ENCODE measurements around the gene PAFAH1B2. TPM values are rescaled to one million over a fixed set of nuclear protein-coding genes. Genes with fewer than 3 reads are reported as not detected.
"Not testable (repeated sequence)": the region's sequence is repeated elsewhere in the genome, so short reads cannot be mapped to it uniquely, and the experiment has no call there.

The PAFAH1B2 gene
- polyA plus RNA-seq, 1 donor from 2014 or later: 20.6 TPM

DNA sequence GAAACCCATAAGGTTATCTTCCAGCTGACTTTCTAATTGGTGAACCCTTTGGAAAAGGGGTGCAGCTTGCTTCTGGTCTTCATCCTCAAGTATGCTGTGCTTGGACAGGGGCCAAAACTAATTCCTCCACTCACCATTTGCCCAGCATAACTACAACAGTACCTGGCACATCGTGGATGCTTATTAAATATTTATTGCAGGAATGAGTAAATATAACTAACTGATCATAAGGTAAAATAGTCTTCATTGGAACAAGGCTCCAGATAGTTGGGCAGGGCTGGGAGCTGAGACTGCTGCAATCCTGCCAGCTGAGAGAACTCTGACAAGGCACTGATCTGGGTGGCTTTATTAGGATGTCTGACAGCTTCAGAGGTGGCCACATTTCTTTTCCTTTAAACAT is 32.1 kb downstream of the PAFAH1B2 start:
- H3K9me3 Mint-ChIP-seq: no peaks in the 10 kb centered on the region

DNA sequence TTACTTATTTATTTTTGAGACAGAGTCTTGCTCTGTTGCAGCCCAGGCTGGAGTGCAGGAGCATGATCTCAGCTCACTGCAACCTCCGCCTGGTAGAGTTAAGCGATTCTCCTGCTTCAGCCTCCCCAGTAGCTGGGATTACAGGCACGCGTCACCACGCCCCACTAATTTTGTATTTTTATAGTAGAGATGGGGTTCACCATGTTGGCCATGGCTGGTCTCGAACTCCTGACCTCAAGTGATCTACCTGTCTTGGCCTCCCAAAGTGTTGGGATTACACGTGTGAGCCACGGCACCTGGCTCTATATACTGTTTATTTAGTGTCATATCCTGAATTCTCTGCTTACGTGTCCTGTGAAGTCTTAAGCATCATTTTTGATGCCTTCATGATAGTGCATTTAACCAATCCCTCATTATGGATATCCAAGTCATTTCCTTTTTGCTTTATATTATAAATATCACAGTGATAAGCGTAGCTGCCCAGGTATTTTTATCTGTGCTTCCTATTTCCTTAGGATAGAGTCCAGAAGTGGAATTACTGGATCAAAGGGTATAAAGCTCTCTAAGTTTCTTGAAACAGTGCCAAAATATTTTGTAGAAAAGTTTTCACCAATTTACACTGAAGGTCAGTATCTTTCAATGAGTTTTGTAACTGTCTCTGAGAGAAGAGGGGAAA is 33.6 kb downstream of the PAFAH1B2 start:
- H3K9me3 Mint-ChIP-seq: no peaks in the 10 kb centered on the region
- H3K27ac Mint-ChIP-seq: peak overlapping the region; percentile 89 to 98 (median 96)
- H3K4me1 Mint-ChIP-seq: peaks cover 24 to 27% (median 25%) of the 10 kb centered on the region in 3 donors
- H3K36me3 Mint-ChIP-seq: no peaks in the 10 kb centered on the region
- H3K27me3 Mint-ChIP-seq: no peaks in the 10 kb centered on the region
- H3K4me3 Mint-ChIP-seq: peak overlapping the region; percentile 55 to 99 (median 96)

More for the DNA sequence above, 32.1 kb downstream of the PAFAH1B2 start:
- H3K36me3 Mint-ChIP-seq: no peaks in the 10 kb centered on the region
- H3K27ac Mint-ChIP-seq: peak overlapping the region in 1 of 3 donors; percentile 70
- H3K4me1 Mint-ChIP-seq: peaks cover 22 to 24% (median 23%) of the 10 kb centered on the region in 3 donors
- no peaks in the 10 kb centered on the region for H3K27me3 Mint-ChIP-seq
- peak overlapping the region in 2 of 4 donors; percentile 32 to 57 for H3K4me3 Mint-ChIP-seq

DNA sequence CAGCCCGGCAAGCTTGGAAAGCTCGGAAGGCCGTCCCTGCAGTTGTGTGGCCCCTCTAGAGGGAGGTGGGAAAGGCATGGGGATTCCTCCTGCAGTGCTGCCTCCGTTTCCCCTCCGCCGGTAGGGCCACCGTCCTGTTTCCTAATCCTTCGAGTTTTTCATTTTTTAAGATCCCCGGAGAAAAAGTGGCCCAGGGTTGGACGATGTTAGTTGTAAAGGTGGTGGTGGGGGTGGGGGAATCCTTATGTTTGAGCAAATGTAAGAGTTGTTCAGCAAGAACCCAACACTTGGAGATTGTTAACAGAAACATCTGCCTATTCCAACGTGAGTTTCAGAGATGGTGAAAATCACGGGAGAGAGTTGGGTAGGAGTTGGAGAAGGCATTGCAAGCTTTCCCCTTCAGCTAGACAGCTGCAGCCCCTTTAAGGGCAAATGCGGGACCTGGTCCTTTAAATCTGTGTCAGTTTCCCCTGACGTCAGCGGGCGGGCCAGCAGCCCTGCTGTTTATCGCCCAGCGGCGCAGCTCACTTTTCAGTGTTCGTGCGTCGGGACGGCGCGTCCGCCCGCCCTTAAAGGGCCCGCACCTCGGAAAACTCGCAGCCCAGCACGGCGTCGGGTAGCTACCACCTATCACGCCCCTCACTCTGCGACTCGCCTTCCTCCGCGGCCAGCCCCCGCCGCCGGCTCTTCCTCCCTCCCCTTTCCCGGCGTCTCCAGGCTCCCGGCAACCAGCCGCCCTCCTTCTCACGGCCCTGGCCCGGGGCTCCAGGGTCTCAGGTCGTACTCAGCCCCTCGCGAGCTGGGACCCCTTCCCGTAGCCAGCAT is 34.3 kb downstream of the PAFAH1B2 start, which contains the start of gene SIDT2:
Gene SIDT2 (plus strand): TSS at position 534 of the 825 bp plus-strand sequence. CDS start 521 bp downstream, outside the sequence.
- Mint-ChIP-seq H3K9me3 (no peaks in the 10 kb centered on the region), H3K36me3 (no peaks in the 10 kb centered on the region), H3K4me1 (peaks cover 24 to 27% (median 25%) of the 10 kb centered on the region in 3 donors)

DNA sequence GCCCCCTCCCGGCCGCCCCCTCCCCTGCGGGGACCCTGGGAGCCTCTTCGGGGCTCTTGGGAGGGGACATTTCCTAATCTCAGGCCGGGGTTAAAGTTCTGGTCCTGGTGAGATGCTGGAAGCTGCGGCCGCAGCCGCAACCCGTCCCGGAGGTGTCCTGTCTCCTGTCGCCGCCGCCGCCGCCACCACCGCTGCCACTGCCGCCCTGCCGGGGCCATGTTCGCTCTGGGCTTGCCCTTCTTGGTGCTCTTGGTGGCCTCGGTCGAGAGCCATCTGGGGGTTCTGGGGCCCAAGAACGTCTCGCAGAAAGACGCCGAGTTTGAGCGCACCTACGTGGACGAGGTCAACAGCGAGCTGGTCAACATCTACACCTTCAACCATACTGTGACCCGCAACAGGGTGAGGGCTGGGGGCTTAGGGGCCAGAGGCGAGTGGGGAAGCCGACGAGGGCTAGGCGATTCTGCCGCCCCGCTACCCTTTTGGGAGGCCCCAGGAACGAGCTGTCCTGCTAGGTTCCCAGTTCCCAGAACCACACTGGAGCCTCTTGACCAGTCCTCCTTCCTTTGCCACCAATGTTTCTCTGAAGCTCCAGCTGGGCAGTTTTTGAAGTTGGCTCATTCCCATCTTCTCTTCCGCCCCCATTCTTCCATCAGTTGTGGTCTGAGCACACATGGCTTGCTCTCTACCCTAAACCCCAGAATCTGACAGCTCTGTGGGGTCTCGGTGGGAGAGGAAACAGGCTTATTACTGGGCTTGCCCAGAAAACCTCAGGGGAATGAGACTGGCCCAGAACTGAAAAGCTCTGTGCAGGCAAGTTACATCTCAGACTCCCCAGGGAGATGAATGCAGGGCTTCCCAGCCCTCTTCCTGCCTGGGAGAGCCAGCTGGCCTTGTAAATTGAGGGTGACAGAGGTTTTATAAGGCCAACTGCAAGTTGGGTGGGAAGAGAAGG is 35.2 kb downstream of the PAFAH1B2 start:
- no peaks in the 10 kb centered on the region for H3K9me3 Mint-ChIP-seq
- H3K27ac Mint-ChIP-seq: peak overlapping the region; percentile 89 to 98 (median 94)
- H3K27me3 Mint-ChIP-seq: no peaks in the 10 kb centered on the region
- peaks cover 26 to 35% (median 27%) of the 10 kb centered on the region in 3 donors for H3K4me1 Mint-ChIP-seq
- peak overlapping the region; percentile 96 to 99 (median 98) for H3K4me3 Mint-ChIP-seq
- no peaks in the 10 kb centered on the region for H3K36me3 Mint-ChIP-seq

More for the DNA sequence above, 34.3 kb downstream of the PAFAH1B2 start, which contains the start of gene SIDT2:
- Mint-ChIP-seq H3K27me3 (no peaks in the 10 kb centered on the region), H3K27ac (peak within 1 kb of the TSS; percentile 89 to 98 (median 96)), H3K4me3 (peak within 1 kb of the TSS; percentile 96 to 99 (median 98))

DNA sequence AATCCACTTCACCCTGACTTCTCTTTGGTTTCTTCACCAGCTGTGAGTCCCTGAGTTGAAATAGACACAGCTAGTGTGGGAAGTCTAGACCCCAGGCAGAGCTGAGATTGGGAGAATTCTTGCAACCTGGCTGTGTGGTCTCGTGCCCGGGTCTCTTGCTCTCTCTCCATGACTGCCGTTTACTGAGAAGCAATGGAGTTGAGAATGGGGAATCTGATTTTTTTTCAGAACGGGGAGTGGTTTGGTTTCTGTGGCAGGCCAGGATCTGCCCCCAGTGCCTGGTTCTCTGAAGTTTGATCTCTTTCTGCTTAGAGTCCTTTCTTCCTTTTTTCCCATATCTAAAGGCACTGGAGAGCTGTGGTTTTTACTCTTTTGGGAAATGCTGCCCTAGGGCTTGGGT is 35.9 kb downstream of the PAFAH1B2 start:
- Mint-ChIP-seq H3K36me3 (no peaks in the 10 kb centered on the region), H3K9me3 (no peaks in the 10 kb centered on the region), H3K4me3 (peak overlapping the region; percentile 96 to 99 (median 98)), H3K4me1 (peaks cover 26 to 37% (median 27%) of the 10 kb centered on the region in 3 donors), H3K27me3 (no peaks in the 10 kb centered on the region), H3K27ac (peak overlapping the region; percentile 89 to 98 (median 94))

DNA sequence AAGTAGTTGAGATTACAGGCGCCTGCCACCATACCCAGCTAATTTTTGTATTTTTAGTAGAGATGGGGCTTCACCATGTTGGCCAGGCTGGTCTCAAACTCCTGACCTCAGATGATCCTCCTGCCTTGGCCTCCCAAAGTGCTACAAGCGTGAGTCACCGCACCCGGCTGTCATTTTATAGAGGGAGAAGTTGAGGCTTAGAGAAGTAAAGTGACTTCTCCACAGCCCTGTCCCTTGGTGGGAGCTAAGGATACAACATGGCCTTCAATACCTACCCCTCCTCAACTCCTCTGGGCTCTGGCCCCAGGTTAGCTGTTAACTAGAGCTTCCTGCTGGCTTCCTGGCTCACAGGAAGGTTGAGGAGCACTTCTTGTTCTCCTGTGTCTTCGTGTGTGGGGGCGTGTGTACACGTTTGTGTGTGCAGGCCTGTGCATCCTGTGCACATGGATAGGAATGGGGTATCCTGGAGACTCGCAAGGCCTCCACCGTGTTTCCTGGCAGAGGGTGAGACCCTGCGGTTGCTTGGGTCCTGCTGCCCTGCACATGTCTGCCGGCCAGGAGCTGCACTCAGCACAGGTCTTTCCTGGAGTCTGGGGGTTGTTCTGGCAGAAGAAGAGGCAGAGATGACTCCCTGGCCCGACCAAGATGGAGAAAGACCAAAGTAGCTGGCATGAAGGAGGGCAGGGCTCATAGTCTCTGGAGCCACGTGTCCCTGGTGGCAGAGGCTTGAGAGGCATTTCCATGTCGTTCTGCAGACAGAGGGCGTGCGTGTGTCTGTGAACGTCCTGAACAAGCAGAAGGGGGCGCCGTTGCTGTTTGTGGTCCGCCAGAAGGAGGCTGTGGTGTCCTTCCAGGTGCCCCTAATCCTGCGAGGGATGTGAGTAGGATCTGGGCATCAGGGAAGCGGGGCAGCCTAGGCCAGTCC is 36.8 kb downstream of the PAFAH1B2 start:
- no peaks in the 10 kb centered on the region for H3K9me3 Mint-ChIP-seq
- peaks cover 30 to 41% (median 31%) of the 10 kb centered on the region in 3 donors for H3K4me1 Mint-ChIP-seq
- peak overlapping the region; percentile 78 to 98 (median 89) for H3K27ac Mint-ChIP-seq
- H3K27me3 Mint-ChIP-seq: no peaks in the 10 kb centered on the region
- H3K36me3 Mint-ChIP-seq: no peaks in the 10 kb centered on the region
- H3K4me3 Mint-ChIP-seq: peak overlapping the region; percentile 96 to 99 (median 98)

DNA sequence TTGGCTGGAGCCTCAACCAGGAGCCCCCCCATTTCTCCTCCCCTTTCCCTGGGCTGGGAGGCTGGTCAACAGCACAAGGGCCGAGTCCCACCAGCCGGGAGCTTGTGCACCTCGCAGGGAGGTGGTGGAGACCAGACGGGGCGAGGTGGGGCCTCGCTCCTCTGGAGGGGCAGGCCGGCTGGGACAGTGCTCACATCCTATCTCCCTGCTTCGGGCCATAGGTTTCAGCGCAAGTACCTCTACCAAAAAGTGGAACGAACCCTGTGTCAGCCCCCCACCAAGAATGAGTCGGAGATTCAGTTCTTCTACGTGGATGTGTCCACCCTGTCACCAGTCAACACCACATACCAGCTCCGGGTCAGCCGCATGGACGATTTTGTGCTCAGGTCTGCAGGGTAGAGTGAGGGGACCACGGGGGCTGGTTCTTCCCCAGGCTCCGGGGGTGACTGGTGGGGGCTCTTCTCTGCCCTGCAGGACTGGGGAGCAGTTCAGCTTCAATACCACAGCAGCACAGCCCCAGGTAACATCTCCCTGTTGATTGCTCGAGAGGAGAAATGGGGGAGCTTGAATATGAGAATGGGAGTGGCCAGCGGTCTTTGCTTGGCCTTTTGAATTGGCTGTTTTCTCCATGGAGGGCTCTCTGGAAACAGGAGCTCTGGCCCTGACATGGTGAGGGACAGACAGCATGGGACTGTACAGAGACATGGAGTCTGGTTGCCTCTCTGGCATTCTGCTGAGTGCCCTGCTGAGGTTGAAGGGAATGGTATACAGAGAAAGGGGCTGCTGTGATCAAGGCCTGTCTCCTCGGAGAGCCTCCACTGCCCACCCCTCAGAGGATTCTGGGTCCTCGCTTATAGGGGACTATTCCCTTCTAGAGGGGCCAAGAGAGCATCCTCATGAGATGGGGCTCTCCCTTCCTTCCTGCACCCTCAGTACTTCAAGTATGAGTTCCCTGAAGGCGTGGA is 37.8 kb downstream of the PAFAH1B2 start:
- H3K4me1 Mint-ChIP-seq: peaks cover 37 to 43% (median 38%) of the 10 kb centered on the region in 3 donors
- H3K4me3 Mint-ChIP-seq: peak overlapping the region in 1 of 4 donors; percentile 96

DNA sequence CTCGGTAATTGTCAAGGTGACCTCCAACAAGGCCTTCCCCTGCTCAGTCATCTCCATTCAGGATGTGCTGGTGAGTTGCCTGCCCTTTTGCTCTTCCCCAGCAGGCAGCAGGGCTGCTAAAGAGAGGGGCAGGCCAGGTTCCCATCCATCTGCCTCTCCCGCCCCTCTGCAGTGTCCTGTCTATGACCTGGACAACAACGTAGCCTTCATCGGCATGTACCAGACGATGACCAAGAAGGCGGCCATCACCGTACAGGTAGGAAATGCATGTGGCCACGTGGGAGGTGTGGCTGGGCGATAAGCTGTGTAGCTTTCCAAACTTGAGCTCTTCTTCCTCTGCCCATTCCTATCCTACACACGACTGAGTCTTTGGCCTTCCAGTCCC is 38.5 kb downstream of the PAFAH1B2 start:
- H3K9me3 Mint-ChIP-seq: no peaks in the 10 kb centered on the region
- H3K36me3 Mint-ChIP-seq: peaks cover 6% of the 10 kb centered on the region
- H3K27me3 Mint-ChIP-seq: no peaks in the 10 kb centered on the region
- H3K4me1 Mint-ChIP-seq: peaks cover 42 to 49% (median 43%) of the 10 kb centered on the region in 3 donors
- peak overlapping the region; percentile 36 to 85 (median 60) for H3K27ac Mint-ChIP-seq
- H3K4me3 Mint-ChIP-seq: peak overlapping the region in 2 of 4 donors; percentile 67 to 80

More for the DNA sequence above, 37.8 kb downstream of the PAFAH1B2 start:
- no peaks in the 10 kb centered on the region for H3K27me3 Mint-ChIP-seq
- H3K9me3 Mint-ChIP-seq: no peaks in the 10 kb centered on the region
- H3K36me3 Mint-ChIP-seq: peaks cover 1% of the 10 kb centered on the region
- H3K27ac Mint-ChIP-seq: peak overlapping the region in 2 of 3 donors; percentile 89 to 98

DNA sequence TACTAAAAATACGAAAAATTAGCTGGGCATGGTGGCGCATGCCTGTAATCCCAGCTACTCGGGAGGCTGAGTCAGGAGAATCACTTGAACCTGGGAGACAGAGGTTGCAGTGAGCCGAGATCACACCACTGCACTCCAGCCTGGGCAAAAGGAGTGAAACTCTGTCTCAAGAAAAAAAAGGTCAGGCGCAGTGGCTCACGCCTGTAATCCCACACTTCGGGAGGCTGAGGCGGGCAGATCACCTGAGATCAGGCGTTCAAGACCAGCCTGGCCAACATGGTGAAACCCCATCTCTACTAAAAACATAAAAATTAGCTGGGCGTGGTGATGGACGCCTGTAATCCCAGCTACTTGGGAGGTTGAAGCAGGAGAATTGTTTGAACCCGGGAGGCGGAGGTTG is 39.1 kb downstream of the PAFAH1B2 start:
- H3K36me3 Mint-ChIP-seq, H3K27me3 Mint-ChIP-seq, H3K9me3 Mint-ChIP-seq: not testable (repeated sequence)
- H3K4me1 Mint-ChIP-seq: peaks cover 38 to 48% (median 43%) of the 10 kb centered on the region in 3 donors
- H3K27ac Mint-ChIP-seq: peak overlapping the region; percentile 36 to 60 (median 39)
- H3K4me3 Mint-ChIP-seq: peak overlapping the region in 1 of 4 donors; percentile 80

DNA sequence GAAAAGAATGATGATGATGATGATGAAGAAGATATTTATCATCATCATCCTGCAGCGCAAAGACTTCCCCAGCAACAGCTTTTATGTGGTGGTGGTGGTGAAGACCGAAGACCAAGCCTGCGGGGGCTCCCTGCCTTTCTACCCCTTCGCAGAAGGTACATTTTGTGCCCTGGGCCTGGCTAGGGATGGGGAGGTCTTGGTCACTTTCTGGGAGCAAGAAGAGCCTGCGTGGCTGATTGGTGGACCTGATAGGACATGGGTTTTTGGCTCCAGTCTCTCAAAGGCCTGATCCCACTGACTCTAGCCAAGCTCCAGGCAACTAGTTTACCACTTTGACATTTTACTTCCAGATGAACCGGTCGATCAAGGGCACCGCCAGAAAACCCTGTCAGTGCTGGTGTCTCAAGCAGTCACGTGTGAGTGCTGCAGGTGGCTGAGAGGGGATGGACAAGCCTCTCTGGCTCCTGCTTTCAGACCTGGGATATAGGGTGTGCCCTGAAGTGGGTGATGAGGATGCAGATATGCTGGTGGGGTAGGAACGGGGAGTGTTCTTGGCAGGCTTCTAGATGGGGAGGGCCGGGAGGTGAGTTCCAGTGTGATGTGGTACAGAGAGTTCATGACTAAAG is 39.8 kb downstream of the PAFAH1B2 start:
- Mint-ChIP-seq H3K4me1 (peaks cover 35 to 47% (median 44%) of the 10 kb centered on the region in 3 donors), H3K4me3 (peak overlapping the region in 1 of 4 donors; percentile 69), H3K27me3 (no peaks in the 10 kb centered on the region), H3K9me3 (no peaks in the 10 kb centered on the region), H3K27ac (peak overlapping the region in 2 of 3 donors; percentile 80 to 82), H3K36me3 (peaks cover 6% of the 10 kb centered on the region)

DNA sequence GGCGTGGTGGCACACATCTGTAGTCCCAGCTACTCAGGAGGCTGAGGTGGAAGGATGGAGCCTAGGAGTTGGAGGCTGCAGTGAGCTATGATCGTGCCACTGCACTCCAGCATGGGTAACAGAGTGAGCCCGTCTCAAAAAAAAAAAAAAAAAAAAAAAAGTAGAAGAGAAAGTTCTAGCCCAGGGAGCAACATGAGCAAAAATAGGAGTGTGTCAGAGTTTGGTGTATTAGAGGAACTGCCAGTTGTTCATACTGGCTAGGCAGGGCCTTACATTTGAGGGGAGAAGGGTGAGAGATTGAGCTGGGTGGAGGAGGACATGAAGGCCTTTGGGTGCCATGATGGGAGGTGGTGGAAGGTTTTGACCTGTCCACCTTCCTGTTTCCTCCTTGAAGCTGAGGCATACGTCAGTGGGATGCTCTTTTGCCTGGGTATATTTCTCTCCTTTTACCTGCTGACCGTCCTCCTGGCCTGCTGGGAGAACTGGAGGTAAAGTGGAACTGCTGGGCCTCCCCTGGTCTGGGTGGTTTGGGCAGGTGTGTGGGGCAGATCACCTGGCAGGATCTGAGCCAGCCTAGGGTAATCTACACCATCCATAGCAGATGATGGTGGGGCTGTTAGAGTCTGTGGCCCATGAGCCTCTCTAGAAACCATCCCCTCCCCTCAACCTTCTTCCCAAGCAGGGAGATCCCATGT is 41.8 kb downstream of the PAFAH1B2 start:
- H3K27me3 Mint-ChIP-seq: no peaks in the 10 kb centered on the region
- H3K27ac Mint-ChIP-seq: peak overlapping the region; percentile 92 to 99 (median 97)
- peaks cover 39 to 45% (median 43%) of the 10 kb centered on the region in 3 donors for H3K4me1 Mint-ChIP-seq
- peak overlapping the region; percentile 2 to 77 (median 68) for H3K4me3 Mint-ChIP-seq
- H3K36me3 Mint-ChIP-seq: peaks cover 14% of the 10 kb centered on the region
- H3K9me3 Mint-ChIP-seq: no peaks in the 10 kb centered on the region

DNA sequence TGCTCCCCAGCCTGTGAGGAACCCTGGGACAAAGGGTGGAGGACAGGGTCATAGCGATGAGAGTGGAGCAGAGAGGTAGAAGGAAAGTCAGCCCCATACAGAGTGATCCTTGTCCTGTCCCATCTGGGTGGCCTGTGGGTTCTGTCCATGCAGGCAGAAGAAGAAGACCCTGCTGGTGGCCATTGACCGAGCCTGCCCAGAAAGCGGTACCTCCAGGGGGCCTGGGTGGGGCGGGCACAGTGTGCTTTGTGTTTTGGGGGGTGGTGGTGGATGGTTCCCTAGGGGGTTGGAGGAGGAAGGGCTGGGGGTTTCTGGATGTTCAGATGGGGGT is 42.3 kb downstream of the PAFAH1B2 start:
- Mint-ChIP-seq H3K36me3 (peaks cover 14% of the 10 kb centered on the region), H3K27ac (peak overlapping the region in 2 of 3 donors; percentile 99)

More for the DNA sequence above, 42.3 kb downstream of the PAFAH1B2 start:
- peak overlapping the region in 3 of 4 donors; percentile 2 to 77 (median 70) for H3K4me3 Mint-ChIP-seq
- H3K9me3 Mint-ChIP-seq: no peaks in the 10 kb centered on the region
- peaks cover 34 to 40% (median 38%) of the 10 kb centered on the region in 3 donors for H3K4me1 Mint-ChIP-seq
- H3K27me3 Mint-ChIP-seq: no peaks in the 10 kb centered on the region
